Measurements from ENCODE around the gene EEF1G.

The EEF1G gene

GRCh38 chr11:62536301-62536957, 37.3 kb downstream of the EEF1G start:
- DNase-seq = no peak

DNA sequence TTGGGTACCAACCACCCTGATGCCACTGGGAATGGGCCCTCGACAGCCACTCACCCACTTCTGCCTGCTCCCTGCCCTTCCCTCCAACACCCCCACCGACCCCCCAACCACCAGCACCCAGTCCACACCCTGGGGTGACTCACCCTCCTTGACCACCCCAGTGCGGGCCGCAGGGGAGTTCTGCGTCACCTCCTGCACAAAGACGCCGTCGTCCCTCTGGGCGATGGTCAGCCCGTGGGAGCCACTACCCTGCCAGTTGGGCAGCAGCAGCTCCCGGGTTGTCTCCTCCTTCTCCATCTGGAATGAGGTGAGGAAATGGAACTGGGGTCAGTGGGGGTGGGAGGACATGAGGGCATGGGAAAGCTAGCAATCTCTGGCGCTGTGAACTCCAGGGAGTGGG, 37.9 kb downstream of the EEF1G start:
- no peak for DNase-seq

DNA sequence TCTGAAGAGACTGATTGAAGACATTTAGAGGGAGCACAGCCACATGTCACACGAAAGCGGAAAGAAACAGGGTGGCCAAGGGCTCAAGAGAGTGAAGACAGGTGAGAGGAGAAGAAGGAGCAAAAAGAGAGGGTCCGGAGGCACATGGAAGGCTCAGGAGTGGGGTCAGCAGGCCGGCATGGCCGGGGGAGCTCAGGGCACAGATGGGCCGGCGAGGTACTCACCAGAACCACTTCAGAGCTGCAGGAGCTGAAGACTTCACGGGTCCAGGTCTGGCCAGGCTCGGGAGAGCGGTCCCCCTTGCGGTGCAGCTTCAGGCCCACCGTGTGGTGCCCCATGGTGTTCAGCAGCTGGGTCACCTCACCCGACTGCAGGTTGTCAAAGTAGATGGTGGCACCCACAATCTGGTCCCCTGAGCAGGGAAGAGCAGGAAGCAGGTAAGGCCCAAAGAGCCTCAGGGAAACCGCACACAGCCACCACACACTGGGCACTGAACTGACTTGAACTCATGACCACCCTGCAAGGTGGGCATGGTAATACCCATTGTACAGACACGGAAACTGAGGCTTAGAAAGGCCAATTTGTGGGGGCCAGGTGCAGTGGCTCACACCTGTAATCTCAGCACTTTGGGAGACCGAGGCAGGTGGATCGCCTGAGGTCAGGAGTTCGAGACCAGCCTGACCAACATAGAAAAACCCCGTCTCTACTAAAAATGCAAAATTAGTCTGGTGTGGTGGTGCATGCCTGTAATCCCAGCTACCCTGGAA, 38.7 kb downstream of the EEF1G start:
- DNase-seq = no peak

GRCh38 chr11:62532096-62532495, 41.6 kb downstream of the EEF1G start:
- no peak for DNase-seq

GRCh38 chr11:62516736-62517371, 56.8 kb downstream of the EEF1G start:
- peak; percentile 32 for DNase-seq

GRCh38 chr11:62514151-62514550, 59.5 kb downstream of the EEF1G start:
- peak; percentile 45 for DNase-seq

DNA sequence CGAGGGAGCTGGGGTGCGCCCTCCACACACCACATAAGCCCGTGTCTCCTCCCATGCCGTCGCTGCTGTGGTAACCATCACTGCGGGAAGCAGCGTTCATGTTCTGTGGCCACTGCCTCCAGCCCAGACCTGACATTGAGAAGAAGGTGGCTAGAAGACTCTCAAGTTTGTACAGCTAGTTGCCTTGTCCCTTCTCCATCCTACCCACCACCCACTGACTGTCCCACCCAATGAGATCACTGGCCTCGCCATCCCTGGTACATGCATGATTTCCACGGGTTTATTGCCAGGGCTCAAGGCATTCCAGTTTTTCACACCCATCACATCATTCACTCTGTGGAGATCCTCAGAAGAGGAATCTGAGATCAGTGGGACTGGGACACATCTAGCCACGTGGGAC, 60.1 kb downstream of the EEF1G start:
- DNase-seq = peak; percentile 48

- peak; percentile 32 for DNase-seq
Measured at GRCh38 chr11:62512961-62513360, 60.7 kb downstream of the EEF1G start.

Measured in CD4-positive, alpha-beta T cell treated with Interleukin-17A for 1 hour (primary cell).